Bronchial epithelial cell (primary cell): ENCODE results near the gene CHMP4A. TPM values are rescaled to one million over a fixed set of nuclear protein-coding genes. Genes with fewer than 3 reads are reported as not detected.

ENCODE experiments used
- DNase-seq: peaks from one replicate; pipeline ENCODE4 v3.0.0-alpha.2; 2010; ENCODE audit warnings: low read depth
- FAIRE-seq: peaks from 2 replicates; lab custom pipeline; 2011; peaks lifted over from hg19 to GRCh38; lab: Jason Lieb, UNC
- H3K27me3 ChIP-seq: 2 replicates; pipeline ENCODE4 v1.5.1; 2011; ENCODE audit warnings: low read length; ENCODE audit not compliant: control insufficient read depth, insufficient read depth
- H3K36me3 ChIP-seq: 2 replicates; pipeline ENCODE4 v1.5.1; 2011; ENCODE audit warnings: low read length; ENCODE audit not compliant: control insufficient read depth, insufficient read depth
- H3K4me3 ChIP-seq: 2 replicates; pipeline ENCODE4 v1.5.1; 2011; ENCODE audit warnings: mild to moderate bottlenecking, low read depth, low read length, control low read depth
- CTCF ChIP-seq: IDR thresholded peaks from 2 replicates; pipeline ENCODE4 v1.5.1; 2011; ENCODE audit warnings: mild to moderate bottlenecking, moderate library complexity, low read length, control low read depth, inconsistent platforms; ENCODE audit not compliant: insufficient read depth, severe bottlenecking
- total RNA-seq: library from RNA; depleted of rRNA; stranded (reverse); fragments of >200 nt; gene quantifications from 2 replicates; pipeline ENCODE4 v1.2.1, GENCODE V29; 2014

The CHMP4A gene
- total RNA-seq, 1 donor from 2014 or later = 69.8 TPM

GRCh38 chr14:24194186-24194872 is 19.0 kb downstream of the CHMP4A start:
- no peak for TF ChIP-seq CTCF
- peaks cover 8% of the 10 kb centered on the region for H3K36me3 ChIP-seq
- FAIRE-seq (no peak), DNase-seq (no peak)
- peak overlapping the region; percentile 75 for H3K4me3 ChIP-seq
- no peaks in the 10 kb centered on the region for H3K27me3 ChIP-seq

GRCh38 chr14:24192933-24193332 is 20.4 kb downstream of the CHMP4A start:
- DNase-seq (no peak), FAIRE-seq (no peak)
- Histone ChIP-seq H3K4me3 (no peak overlapping the region), H3K27me3 (no peaks in the 10 kb centered on the region), H3K36me3 (peaks cover 8% of the 10 kb centered on the region)
- no peak for TF ChIP-seq CTCF

GRCh38 chr14:24190416-24190815 is 22.9 kb downstream of the CHMP4A start:
- H3K36me3 ChIP-seq = peaks cover 17% of the 10 kb centered on the region
- H3K4me3 ChIP-seq = no peak overlapping the region
- H3K27me3 ChIP-seq = no peaks in the 10 kb centered on the region
- FAIRE-seq (no peak), DNase-seq (no peak)
- no peak for TF ChIP-seq CTCF

- DNase-seq (no peak), FAIRE-seq (no peak)
- TF ChIP-seq CTCF = no peak
- peaks cover 25% of the 10 kb centered on the region for H3K36me3 ChIP-seq
- H3K4me3 ChIP-seq = no peak overlapping the region
- no peaks in the 10 kb centered on the region for H3K27me3 ChIP-seq
Observed at GRCh38 chr14:24189460-24189859, 23.8 kb downstream of the CHMP4A start.

- Histone ChIP-seq H3K4me3 (no peak overlapping the region), H3K36me3 (peaks cover 29% of the 10 kb centered on the region)
- FAIRE-seq = no peak
Observed at GRCh38 chr14:24189059-24189375, 24.3 kb downstream of the CHMP4A start.

More at GRCh38 chr14:24189059-24189375, 24.3 kb downstream of the CHMP4A start:
- DNase-seq = no peak
- no peaks in the 10 kb centered on the region for H3K27me3 ChIP-seq
- no peak for TF ChIP-seq CTCF
